IMR-90 (cell line): ENCODE data around the gene DNAJC17. TPM values are rescaled to one million over a fixed set of nuclear protein-coding genes. Genes with fewer than 3 reads are reported as not detected.

Experiments used
- ATAC-seq: fragments of 200-7000 bp; cut with Tn5 transposase; 2 replicates; pipeline ENCODE4 v1.9.1; 2020; ENCODE audit warnings: low read depth, mild to moderate bottlenecking, moderate library complexity
- BruUV-seq: library from RNA; stranded (reverse); fragments of 400-500 nt; replicated peaks from 2 replicates; lab custom pipeline; 2021; lab: Mats Ljungman, UMichigan
- CTCF ChIA-PET: fragments of 300-600 bp; formaldehyde crosslinking; extraction: SDS; loops from one replicate; lab custom pipeline; 2021; ENCODE audit warnings: antibody characterized with exemption; lab: Yijun Ruan, JAX
- POLR2A ChIA-PET: fragments of 300-600 bp; sonication (Branson Sonifier 250); formaldehyde crosslinking; loops from one replicate; lab custom pipeline; 2022; ENCODE audit warnings: antibody characterized with exemption; ENCODE audit not compliant: unreplicated experiment; lab: Charles Lee
- DNase-seq: peaks from one replicate; pipeline ENCODE4 v3.0.0; 2013
- H2AFZ ChIP-seq: replicated peaks from 2 replicates; pipeline ENCODE3; 2013; ENCODE audit warnings: low read length, mild to moderate bottlenecking; ENCODE audit not compliant: poor library complexity
- H2AK5ac ChIP-seq: 2 replicates; pipeline ENCODE4 v1.6.1; 2013; ENCODE audit warnings: low read depth, low read length, inconsistent platforms
- H2AK9ac ChIP-seq: replicated peaks from 2 replicates; pipeline ENCODE3; 2013; ENCODE audit warnings: mild to moderate bottlenecking, low read depth, low read length, moderate library complexity; ENCODE audit not compliant: poor library complexity
- H2BK120ac ChIP-seq: 2 replicates; pipeline ENCODE4 v1.6.1; 2013; ENCODE audit warnings: low read depth, low read length, inconsistent platforms
- H2BK15ac ChIP-seq: 3 replicates; pipeline ENCODE4 v1.6.1; 2013; ENCODE audit warnings: low read depth, low read length, inconsistent platforms
- H2BK20ac ChIP-seq: 2 replicates; pipeline ENCODE4 v1.6.1; 2013; ENCODE audit warnings: low read depth, mild to moderate bottlenecking, inconsistent platforms, low read length, moderate library complexity
- H2BK5ac ChIP-seq: 2 replicates; pipeline ENCODE4 v1.6.1; 2013; ENCODE audit warnings: mild to moderate bottlenecking, low read depth, low read length, inconsistent platforms; ENCODE audit not compliant: poor library complexity, severe bottlenecking
- H3K14ac ChIP-seq: replicated peaks from 2 replicates; pipeline ENCODE4 v1.6.1; 2013; ENCODE audit warnings: low read depth, low read length, inconsistent platforms
- H3K18ac ChIP-seq: 2 replicates; pipeline ENCODE4 v1.6.1; 2013; ENCODE audit warnings: low read depth, low read length, control low read depth
- H3K23ac ChIP-seq: 2 replicates; pipeline ENCODE4 v1.6.1; 2013; ENCODE audit warnings: low read depth, low read length, inconsistent platforms
- H3K27ac ChIP-seq: 2 replicates; pipeline ENCODE4 v1.5.1; 2013; ENCODE audit warnings: mild to moderate bottlenecking, control low read depth, low read length; ENCODE audit not compliant: insufficient read depth
- H3K27me3 ChIP-seq: 2 replicates; pipeline ENCODE4 v1.6.1; 2013; ENCODE audit warnings: low read length; ENCODE audit not compliant: control insufficient read depth, insufficient read depth
- H3K36me3 ChIP-seq: 2 replicates; pipeline ENCODE4 v1.6.1; 2013; ENCODE audit warnings: low read length, mixed read lengths; ENCODE audit not compliant: control insufficient read depth, insufficient read depth
- H3K4ac ChIP-seq: 2 replicates; pipeline ENCODE4 v1.6.1; 2013; ENCODE audit warnings: low read depth, low read length, inconsistent platforms
- H3K4me1 ChIP-seq: 2 replicates; pipeline ENCODE4 v1.6.1; 2013; ENCODE audit warnings: low read length, mixed read lengths; ENCODE audit not compliant: control insufficient read depth, insufficient read depth
- H3K4me2 ChIP-seq: 2 replicates; pipeline ENCODE4 v1.6.1; 2013; ENCODE audit warnings: low read depth, mild to moderate bottlenecking, control low read depth, low read length, moderate library complexity
- H3K4me3 ChIP-seq: 2 replicates; pipeline ENCODE4 v1.5.1; 2013; ENCODE audit warnings: low read depth, mild to moderate bottlenecking, control low read depth, low read length, moderate library complexity; ENCODE audit not compliant: insufficient read depth
- H3K56ac ChIP-seq: 2 replicates; pipeline ENCODE4 v1.6.1; 2013; ENCODE audit warnings: low read length, inconsistent platforms; ENCODE audit not compliant: insufficient read depth; ENCODE audit errors: extremely low read depth
- H3K79me1 ChIP-seq, 2 experiments: 2 replicates each; pipeline ENCODE4 v1.6.1; 2013; ENCODE audit warnings: low read length in 2 of 2, inconsistent platforms in 1 of 2, low read depth in 1 of 2
- H3K9ac ChIP-seq: 2 replicates; pipeline ENCODE4 v1.6.1; 2013; ENCODE audit warnings: low read depth, low read length, control low read depth
- H3K9me1 ChIP-seq: 2 replicates; pipeline ENCODE4 v1.6.1; 2013; ENCODE audit warnings: low read length, inconsistent platforms; ENCODE audit not compliant: insufficient read depth
- H3K9me3 ChIP-seq: 2 replicates; pipeline ENCODE4 v1.6.1; 2013; ENCODE audit warnings: low read length; ENCODE audit not compliant: control insufficient read depth, insufficient read depth
- H4K20me1 ChIP-seq: 2 replicates; pipeline ENCODE4 v1.6.1; 2013; ENCODE audit warnings: low read length, inconsistent platforms; ENCODE audit not compliant: insufficient read depth
- H4K5ac ChIP-seq: 2 replicates; pipeline ENCODE4 v1.6.1; 2013; ENCODE audit warnings: mild to moderate bottlenecking, low read depth, low read length, control low read depth
- H4K8ac ChIP-seq, 2 experiments: 2 replicates each; pipeline ENCODE4 v1.6.1; 2013; ENCODE audit warnings: low read depth in 2 of 2, low read length in 2 of 2, control low read depth in 1 of 2, inconsistent platforms in 1 of 2
- H4K91ac ChIP-seq: 2 replicates; pipeline ENCODE4 v1.6.1; 2013; ENCODE audit warnings: low read depth, low read length, inconsistent platforms; ENCODE audit not compliant: insufficient read depth
- BHLHE40 ChIP-seq: fragments of 150-350 bp; IDR thresholded peaks from 2 replicates; pipeline ENCODE4 v1.6.1; 2016; ENCODE audit warnings: mild to moderate bottlenecking, low read depth, low read length
- CEBPB ChIP-seq: IDR thresholded peaks from 2 replicates; pipeline ENCODE4 v1.6.1; 2012; ENCODE audit warnings: low read depth, low read length, improper control_type of control experiment
- FOS ChIP-seq: fragments of 150-350 bp; IDR thresholded peaks from 2 replicates; pipeline ENCODE4 v1.6.1; 2016; ENCODE audit warnings: low read depth, low read length
- NFE2L2 ChIP-seq: fragments of 150-350 bp; IDR thresholded peaks from 2 replicates; pipeline ENCODE4 v1.6.1; 2016; ENCODE audit warnings: low read depth, mild to moderate bottlenecking, low read length
- SMC3 ChIP-seq: fragments of 150-350 bp; IDR thresholded peaks from 2 replicates; pipeline ENCODE4 v1.6.1; 2016; ENCODE audit warnings: low read depth, mild to moderate bottlenecking, antibody characterized with exemption, low read length, moderate library complexity
- USF2 ChIP-seq: fragments of 150-350 bp; IDR thresholded peaks from 2 replicates; pipeline ENCODE4 v1.6.1; 2017; ENCODE audit warnings: mild to moderate bottlenecking, antibody characterized with exemption, low read length, low read depth
- WGBS, 2 experiments: methylation state at CpG; one replicate each; pipeline versions ENCODE4 v1.1.5 to v1.1.7; 2013; ENCODE audit warnings: missing lambda C conversion rate in 2 of 2; ENCODE audit not compliant: insufficient read length in 1 of 2; ENCODE audit errors: extremely low coverage in 2 of 2; 5-methylcytosine and 5-hydroxymethylcytosine counted together
- dilution Hi-C: fragments of 300-500 bp; cut with HindIII; formaldehyde crosslinking; loops from one replicate; pipeline ENCODE4 v1.14.3; 2018; ENCODE audit warnings: low sequenced_read_pairs; ENCODE audit not compliant: unreplicated experiment
- in situ Hi-C: fragments of 300-500 bp; cut with MboI; formaldehyde crosslinking; loops from 3 replicates; pipeline ENCODE4 v1.14.3; 2019; ENCODE audit warnings: low sequenced_read_pairs, inconsistent platforms, mixed read lengths
- intact Hi-C: fragments of 100-400 bp; cut with micrococcal nuclease; formaldehyde crosslinking; loops from 2 replicates; pipeline ENCODE4 v1.10.0; 2022
- polyA plus RNA-seq, 3 experiments: library from polyadenylated mRNA; depleted of rRNA; stranded (reverse); fragments of >200 nt; gene quantifications; 2 replicates each; pipeline ENCODE4 v1.2.3, GENCODE V29; 2012; ENCODE audit warnings: low replicate concordance in 1 of 3
- total RNA-seq: library from RNA; depleted of rRNA; stranded (reverse); fragments of >200 nt; gene quantifications from 2 replicates; pipeline ENCODE4 v1.2.3, GENCODE V29; 2012
- TF ChIP-seq, protein P1 (sequence below): conservative IDR thresholded peaks from 2 replicates; pipeline ENCODE4 v1.5.1; 2012; ENCODE audit warnings: mild to moderate bottlenecking, low read depth, low read length, improper control_type of control experiment

DNAJC17 gene
- total and polyA plus RNA-seq, 2 of the 4 experiments (the other 2 are of a cell fraction), result 58.6 to 107 TPM

GRCh38 chr15:40743485-40743901 is 63.8 kb downstream of the DNAJC17 start:
- TF ChIP-seq NFE2L2 (no peak), SMC3 (no peak), BHLHE40 (no peak), USF2 (no peak), CEBPB (no peak), FOS (no peak)
- TF ChIP-seq, protein P1, sequence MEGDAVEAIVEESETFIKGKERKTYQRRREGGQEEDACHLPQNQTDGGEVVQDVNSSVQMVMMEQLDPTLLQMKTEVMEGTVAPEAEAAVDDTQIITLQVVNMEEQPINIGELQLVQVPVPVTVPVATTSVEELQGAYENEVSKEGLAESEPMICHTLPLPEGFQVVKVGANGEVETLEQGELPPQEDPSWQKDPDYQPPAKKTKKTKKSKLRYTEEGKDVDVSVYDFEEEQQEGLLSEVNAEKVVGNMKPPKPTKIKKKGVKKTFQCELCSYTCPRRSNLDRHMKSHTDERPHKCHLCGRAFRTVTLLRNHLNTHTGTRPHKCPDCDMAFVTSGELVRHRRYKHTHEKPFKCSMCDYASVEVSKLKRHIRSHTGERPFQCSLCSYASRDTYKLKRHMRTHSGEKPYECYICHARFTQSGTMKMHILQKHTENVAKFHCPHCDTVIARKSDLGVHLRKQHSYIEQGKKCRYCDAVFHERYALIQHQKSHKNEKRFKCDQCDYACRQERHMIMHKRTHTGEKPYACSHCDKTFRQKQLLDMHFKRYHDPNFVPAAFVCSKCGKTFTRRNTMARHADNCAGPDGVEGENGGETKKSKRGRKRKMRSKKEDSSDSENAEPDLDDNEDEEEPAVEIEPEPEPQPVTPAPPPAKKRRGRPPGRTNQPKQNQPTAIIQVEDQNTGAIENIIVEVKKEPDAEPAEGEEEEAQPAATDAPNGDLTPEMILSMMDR, result no peak
- Histone ChIP-seq H3K14ac (no peak overlapping the region), H4K5ac (no peak overlapping the region), H3K9me3 (no peaks in the 10 kb centered on the region), H3K4me2 (no peak overlapping the region), H3K27me3 (no peaks in the 10 kb centered on the region), H4K91ac (no peak overlapping the region), H2BK15ac (no peak overlapping the region), H2BK120ac (no peak overlapping the region), H2AK9ac (no peak overlapping the region), H3K56ac (no peak overlapping the region), H3K23ac (no peak overlapping the region), H2AFZ (no peak overlapping the region), H3K4ac (no peak overlapping the region), H2BK5ac (no peak overlapping the region), H3K27ac (no peak overlapping the region), H4K8ac (no peak overlapping the region), H3K18ac (no peak overlapping the region), H3K4me1 (peaks cover 3% of the 10 kb centered on the region; the same call in 1 of the 2 replicates), H2AK5ac (no peak overlapping the region), H3K9me1 (no peaks in the 10 kb centered on the region), H4K20me1 (peaks cover 5% of the 10 kb centered on the region; the same call in 1 of the 2 replicates), H3K36me3 (peaks cover 25% of the 10 kb centered on the region), H3K9ac (no peak overlapping the region), H3K4me3 (no peak overlapping the region), H2BK20ac (no peak overlapping the region), H3K79me1 (peaks cover 4 to 21% of the 10 kb centered on the region in 2 experiments; a peak in 2 of 4 replicates)
- DNase-seq (no peak), ATAC-seq (no peak)
- intact Hi-C loops, result no loop called here
- WGBS, 2 experiments, result no CpG with 5 or more reads among the region's 2 CpGs
- no TSS peak for BruUV-seq
- dilution Hi-C loops, result no loop called here
- in situ Hi-C loops, result no loop called here
- ChIA-PET CTCF (interaction anchor here (0.6 to 1.3 kb wide), 3 partner anchors 115 to 542 kb away, joined by 3 to 7 read pairs (median 3); no protein-coding TSS in a partner anchor), POLR2A (interaction anchor here (0.7 kb wide), 1 partner anchor 14 kb away, joined by 14 read pairs; no protein-coding TSS in a partner anchor)
